Omental fat pad (tissue), 4 donors: ENCODE data around the gene TBC1D2. TPM values are rescaled to one million over a fixed set of nuclear protein-coding genes. Genes with fewer than 3 reads are reported as not detected.
"Not testable (repeated sequence)": the region's sequence is repeated elsewhere in the genome, so short reads cannot be mapped to it uniquely, and the experiment has no call there.

Experiments used
- ATAC-seq: fragments of 150-250 bp; one replicate; pipeline ENCODE4 v1.9.1; 2016; ENCODE audit warnings: mild to moderate bottlenecking, moderate library complexity; ENCODE audit not compliant: low FRiP score
- DNase-seq: peaks from one replicate; pipeline ENCODE4 v3.0.0-alpha.2; 2019; ENCODE audit warnings: low spot score
- CTCF ChIP-seq, 3 donors: fragments of 450-650 bp; IDR thresholded peaks; one replicate each; pipeline ENCODE4 v1.5.1; 2016 to 2017; ENCODE audit warnings: antibody characterized with exemption in 3 of 3, mild to moderate bottlenecking in 3 of 3, moderate library complexity in 2 of 3
- total RNA-seq, 4 donors: library from RNA; depleted of rRNA; stranded (reverse); fragments of >200 nt; gene quantifications; one replicate each; pipeline ENCODE4 v1.1.0, GENCODE V29; 2016

Gene TBC1D2
- total RNA-seq, 4 donors from 2014 or later: 7.6 to 37.9 (median 12.4) TPM

- DNase-seq: no peak
- TF ChIP-seq CTCF (IDR thresholded peaks at IDR 0.05): no peak
- ATAC-seq: no peak
Measured at GRCh38 chr9:98285446-98285845, 30.0 kb upstream of the TBC1D2 start.

- DNase-seq (no peak), ATAC-seq (no peak)
- no peak for TF ChIP-seq CTCF (IDR thresholded peaks at IDR 0.05)
Measured at GRCh38 chr9:98284754-98285153, 29.3 kb upstream of the TBC1D2 start.

GRCh38 chr9:98283143-98283542 is 27.7 kb upstream of the TBC1D2 start:
- ATAC-seq, DNase-seq: not testable (repeated sequence)

- ATAC-seq (no peak), DNase-seq (no peak)
- TF ChIP-seq CTCF (IDR thresholded peaks at IDR 0.05): no peak
Measured at GRCh38 chr9:98281281-98281680, 25.8 kb upstream of the TBC1D2 start.

- DNase-seq (no peak), ATAC-seq (no peak)
- no peak for TF ChIP-seq CTCF (IDR thresholded peaks at IDR 0.05)
Measured at GRCh38 chr9:98280574-98280973, 25.1 kb upstream of the TBC1D2 start.

GRCh38 chr9:98280162-98280561 is 24.7 kb upstream of the TBC1D2 start:
- no peak for DNase-seq
- no peak for TF ChIP-seq CTCF (IDR thresholded peaks at IDR 0.05)
- no peak for ATAC-seq

- no peak for ATAC-seq
- no peak for DNase-seq
- TF ChIP-seq CTCF (IDR thresholded peaks at IDR 0.05): no peak
Measured at GRCh38 chr9:98276907-98277469, 21.5 kb upstream of the TBC1D2 start.

- no peak for DNase-seq
- no peak for TF ChIP-seq CTCF (IDR thresholded peaks at IDR 0.05)
- ATAC-seq: no peak
Measured at GRCh38 chr9:98275159-98275558, 19.7 kb upstream of the TBC1D2 start.
